Stimulated activated effector memory CD8-positive, alpha-beta T cell treated with anti-CD3 and anti-CD28 coated beads, Interleukin-12 subunit alpha, Interleukin-12 subunit beta, amount 100 ng/mL, for 72 hours (primary cell): Measurements from ENCODE around the gene KHDC4.

ENCODE experiments used
- ATAC-seq: fragments of 150-1000 bp; cut with Tn5 transposase; 2 replicates; pipeline ENCODE4 v1.10.0; 2021
- DNase-seq, 2 donors: peaks; one replicate each; pipeline ENCODE4 v3.0.0; 2021 to 2022; ENCODE audit warnings: low spot score in 2 of 2
- H3K27ac Mint-ChIP-seq: one replicate; pipeline ENCODE4 v1.8.0; 2022; ENCODE audit warnings: mild to moderate bottlenecking, mixed read lengths
- H3K36me3 Mint-ChIP-seq: one replicate; pipeline ENCODE4 v1.8.0; 2022; ENCODE audit warnings: mild to moderate bottlenecking, mixed read lengths
- H3K4me1 Mint-ChIP-seq: one replicate; pipeline ENCODE4 v1.8.0; 2022; ENCODE audit warnings: mixed read lengths
- H3K4me3 Mint-ChIP-seq: one replicate; pipeline ENCODE4 v1.8.0; 2022; ENCODE audit warnings: mild to moderate bottlenecking, mixed read lengths
- H3K9me3 Mint-ChIP-seq: one replicate; pipeline ENCODE4 v1.8.0; 2022; ENCODE audit warnings: mixed read lengths

Gene KHDC4

DNA sequence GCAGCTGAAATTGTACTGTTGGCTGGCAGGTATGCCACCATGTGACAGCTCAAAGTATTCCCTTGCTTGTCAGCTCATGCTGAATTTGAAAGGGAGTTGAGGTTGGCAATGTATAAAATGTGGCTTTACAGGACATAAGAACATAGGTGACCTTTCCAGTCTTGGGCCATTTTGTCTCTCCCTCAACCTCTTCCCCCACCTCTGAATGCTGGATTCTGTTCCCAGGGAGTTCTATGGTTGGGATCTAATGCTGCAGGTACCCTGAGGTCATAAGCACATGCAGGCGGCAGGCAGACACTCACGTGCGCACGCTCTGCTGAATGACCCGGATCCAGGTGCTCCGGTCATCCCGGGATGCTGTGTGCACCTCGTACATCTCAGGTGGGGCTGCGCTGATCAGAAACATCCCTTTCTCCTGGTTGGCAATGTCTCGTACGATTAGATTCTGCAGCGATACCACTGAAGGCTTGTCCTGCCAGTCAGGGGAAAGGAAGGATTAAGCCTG is 23.2 kb upstream of the KHDC4 start:
- no peak overlapping the region for H3K4me3 Mint-ChIP-seq
- DNase-seq, result no peak
- H3K27ac Mint-ChIP-seq, result peak overlapping the region; percentile 78
- H3K36me3 Mint-ChIP-seq, result peaks cover 100% of the 10 kb centered on the region
- H3K9me3 Mint-ChIP-seq, result no peaks in the 10 kb centered on the region
- no peak for ATAC-seq
- peaks cover 25% of the 10 kb centered on the region for H3K4me1 Mint-ChIP-seq

DNA sequence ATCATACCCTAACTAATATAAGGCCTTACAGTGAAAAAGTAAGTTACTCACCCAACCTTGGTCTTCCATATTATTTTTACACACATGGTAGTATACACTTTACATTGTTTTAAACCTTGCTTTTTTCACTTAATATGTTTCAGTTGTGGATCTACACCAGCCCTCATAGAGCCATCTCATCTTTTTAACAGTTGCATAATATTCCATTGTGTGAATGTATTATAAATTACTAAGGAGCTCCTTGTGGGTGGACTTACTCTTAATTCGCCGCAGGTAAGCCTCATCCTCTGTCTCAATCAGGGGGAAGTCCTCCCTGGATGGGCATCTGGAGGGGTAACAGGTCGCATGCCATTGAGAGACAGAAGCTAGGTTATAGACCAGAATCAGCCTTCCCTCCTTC is 20.4 kb upstream of the KHDC4 start:
- Mint-ChIP-seq H3K9me3 (no peaks in the 10 kb centered on the region), H3K4me3 (no peak overlapping the region), H3K36me3 (peaks cover 100% of the 10 kb centered on the region), H3K4me1 (peaks cover 11% of the 10 kb centered on the region), H3K27ac (peak overlapping the region; percentile 10)
- DNase-seq (no peak), ATAC-seq (no peak)

DNA sequence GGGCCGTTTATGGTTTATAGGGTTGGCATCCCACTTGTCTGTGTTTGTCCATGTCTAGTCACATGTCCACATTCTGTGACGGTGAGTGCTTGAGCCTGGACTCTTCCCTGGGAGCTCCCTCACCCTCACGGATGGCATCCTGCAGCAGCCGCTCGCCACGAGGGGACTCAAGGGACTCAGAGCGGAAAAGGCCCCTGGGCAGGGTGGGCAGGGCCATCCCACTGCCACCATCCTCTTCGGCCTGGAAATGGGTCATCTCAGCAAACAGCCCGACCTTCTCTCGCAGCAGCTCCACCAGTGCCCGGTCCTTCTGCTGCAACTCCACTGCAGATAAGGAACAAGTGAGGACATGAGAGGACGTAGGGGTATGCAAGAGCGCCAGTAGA is 18.3 kb upstream of the KHDC4 start:
- no peak overlapping the region for H3K4me3 Mint-ChIP-seq
- H3K4me1 Mint-ChIP-seq, result peaks cover 16% of the 10 kb centered on the region
- DNase-seq (no peak), ATAC-seq (no peak)
- H3K9me3 Mint-ChIP-seq, result no peaks in the 10 kb centered on the region
- H3K27ac Mint-ChIP-seq, result peak overlapping the region; percentile 74
- H3K36me3 Mint-ChIP-seq, result peaks cover 100% of the 10 kb centered on the region

DNA sequence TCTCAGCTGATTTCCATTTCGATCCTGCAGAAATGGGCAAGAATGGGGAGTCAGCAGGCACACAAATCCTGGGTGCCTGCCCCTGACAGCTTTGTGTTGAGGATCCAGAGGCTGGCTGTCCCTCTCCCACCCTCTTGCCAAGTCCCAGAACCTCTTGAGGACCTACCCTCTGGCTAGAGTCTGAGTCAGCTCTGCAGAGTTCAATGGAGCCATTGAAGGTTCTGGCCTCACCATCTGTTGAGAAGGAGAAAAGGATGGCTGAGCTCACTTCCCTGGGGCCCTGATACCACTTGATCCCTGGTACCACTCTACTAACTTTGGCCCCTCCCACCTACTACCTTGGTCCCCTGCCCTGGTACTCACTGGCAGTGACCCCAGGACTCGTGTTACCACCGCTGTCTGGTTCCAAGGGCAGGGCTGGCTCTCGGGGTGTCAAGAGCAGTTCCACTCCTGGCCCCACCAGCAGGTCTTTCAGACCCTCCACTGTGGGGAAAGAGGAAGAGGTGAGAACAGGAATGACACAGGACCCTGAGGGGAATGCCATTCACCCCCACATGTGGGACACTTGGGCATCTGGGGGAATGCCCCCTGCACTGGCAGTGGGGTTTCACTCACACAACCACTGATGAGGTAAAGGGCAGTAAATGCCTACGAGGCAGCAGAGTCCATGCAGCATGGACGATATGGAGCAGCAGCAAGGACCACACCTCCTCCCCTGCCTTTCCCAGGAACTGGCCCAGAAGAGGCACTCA is 17.7 kb upstream of the KHDC4 start:
- Mint-ChIP-seq H3K27ac (peak overlapping the region; percentile 74), H3K36me3 (peaks cover 100% of the 10 kb centered on the region), H3K4me3 (no peak overlapping the region), H3K9me3 (no peaks in the 10 kb centered on the region), H3K4me1 (peaks cover 22% of the 10 kb centered on the region)
- no peak for DNase-seq
- peak; percentile 26 for ATAC-seq

DNA sequence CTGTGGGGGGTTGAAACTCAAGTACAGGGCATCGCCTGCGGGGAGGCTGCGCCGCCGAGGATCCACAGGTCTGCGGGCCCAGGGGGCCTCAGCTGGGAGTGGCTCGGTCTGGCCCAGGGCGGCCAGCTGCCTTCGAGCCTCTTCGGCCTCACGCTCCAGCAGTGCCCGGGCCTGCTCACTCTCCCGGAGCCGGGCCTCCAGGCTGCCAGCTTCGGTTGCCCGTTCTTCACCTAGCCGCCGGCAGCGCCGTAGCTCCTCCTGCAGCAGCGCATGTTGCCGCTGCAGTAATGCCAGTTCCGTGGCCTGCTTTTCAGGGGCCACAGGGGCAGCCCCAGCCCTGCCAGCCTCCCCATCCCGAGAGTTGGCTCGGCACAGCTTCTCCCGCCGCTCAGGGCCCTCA is 16.6 kb upstream of the KHDC4 start:
- H3K4me1 Mint-ChIP-seq, result peaks cover 33% of the 10 kb centered on the region
- no peak for DNase-seq
- no peak overlapping the region for H3K4me3 Mint-ChIP-seq
- H3K27ac Mint-ChIP-seq, result peak overlapping the region; percentile 74
- H3K9me3 Mint-ChIP-seq, result no peaks in the 10 kb centered on the region
- ATAC-seq, result no peak
- peaks cover 100% of the 10 kb centered on the region for H3K36me3 Mint-ChIP-seq

DNA sequence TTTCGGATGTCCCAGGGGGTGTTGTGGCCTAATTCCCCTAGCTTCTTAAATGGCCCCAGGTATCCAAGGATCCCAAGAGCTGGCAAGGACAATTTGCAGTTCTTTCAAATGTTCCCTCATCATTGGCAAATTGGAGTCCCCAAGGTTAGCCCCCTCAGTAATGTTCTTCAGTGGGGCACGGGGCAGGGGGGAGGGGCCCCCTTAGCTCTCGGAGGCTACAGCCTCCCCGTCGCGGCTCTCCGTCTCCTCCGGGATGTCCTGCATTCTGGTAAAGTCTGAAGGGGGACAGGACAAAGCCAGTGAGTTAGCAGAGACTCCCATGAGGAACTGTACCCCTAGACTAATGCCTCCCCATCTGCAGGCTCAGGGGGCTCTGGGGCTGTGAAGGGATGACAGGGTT is 13.5 kb upstream of the KHDC4 start:
- Mint-ChIP-seq H3K4me3 (peak overlapping the region; percentile 55), H3K9me3 (no peaks in the 10 kb centered on the region), H3K27ac (peak overlapping the region; percentile 90), H3K36me3 (peaks cover 87% of the 10 kb centered on the region), H3K4me1 (peaks cover 47% of the 10 kb centered on the region)
- DNase-seq (no peak), ATAC-seq (no peak)

DNA sequence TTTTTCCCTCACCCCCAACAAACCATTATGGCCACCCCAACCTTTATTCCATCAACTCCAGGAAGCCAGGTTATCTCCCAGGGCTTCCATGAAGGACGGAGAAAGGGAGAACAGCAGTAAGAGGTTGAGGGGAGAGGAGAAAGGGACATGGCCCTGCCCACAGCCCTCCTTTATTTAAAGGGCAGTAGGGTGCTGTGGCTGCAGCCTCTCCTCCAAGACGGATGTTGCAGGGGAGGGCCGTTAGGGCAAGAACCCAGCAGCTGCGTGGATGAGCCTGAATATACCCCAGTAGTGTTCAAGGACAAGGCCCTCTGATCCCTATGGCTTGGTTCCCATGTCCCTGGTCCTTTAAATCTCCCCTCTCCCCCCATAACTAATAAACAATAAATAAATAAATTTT is 13.1 kb upstream of the KHDC4 start:
- Mint-ChIP-seq H3K36me3 (peaks cover 87% of the 10 kb centered on the region), H3K9me3 (no peaks in the 10 kb centered on the region), H3K27ac (peak overlapping the region; percentile 90), H3K4me1 (peaks cover 46% of the 10 kb centered on the region), H3K4me3 (peak overlapping the region; percentile 55)
- no peak for DNase-seq
- ATAC-seq, result no peak

DNA sequence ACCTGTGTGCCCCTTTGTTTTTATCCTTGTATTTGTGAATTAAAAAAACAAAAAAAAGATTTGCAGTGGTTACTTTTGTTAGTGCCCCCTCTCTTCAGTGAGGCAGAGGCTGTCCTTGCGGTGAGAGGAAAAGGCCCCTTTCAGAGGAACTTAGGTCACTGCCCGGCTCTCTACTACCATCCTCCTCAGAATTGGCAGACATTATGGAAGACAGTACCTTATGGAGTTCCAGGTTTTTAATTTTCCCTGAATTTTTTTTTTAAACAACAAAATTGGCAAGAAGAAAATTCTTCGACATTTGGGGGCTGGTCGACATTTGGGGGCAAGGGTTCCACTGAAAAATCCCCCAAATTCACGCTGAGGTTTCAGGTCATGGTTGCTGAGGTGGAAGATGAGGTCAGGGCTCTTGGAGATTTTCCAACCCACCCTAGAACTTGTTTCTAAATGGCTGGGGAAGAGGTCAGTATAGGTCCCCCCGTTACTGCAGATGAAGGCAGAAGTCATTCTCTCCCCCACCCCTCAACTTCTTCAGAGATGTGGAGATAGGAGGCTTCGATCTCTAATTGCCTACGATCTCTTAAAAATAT is 12.5 kb upstream of the KHDC4 start:
- ATAC-seq, result peak; percentile 31
- H3K36me3 Mint-ChIP-seq, result peaks cover 87% of the 10 kb centered on the region
- no peak for DNase-seq
- H3K27ac Mint-ChIP-seq, result peak overlapping the region; percentile 90
- no peaks in the 10 kb centered on the region for H3K9me3 Mint-ChIP-seq
- H3K4me1 Mint-ChIP-seq, result peaks cover 50% of the 10 kb centered on the region
- peak overlapping the region; percentile 55 for H3K4me3 Mint-ChIP-seq

DNA sequence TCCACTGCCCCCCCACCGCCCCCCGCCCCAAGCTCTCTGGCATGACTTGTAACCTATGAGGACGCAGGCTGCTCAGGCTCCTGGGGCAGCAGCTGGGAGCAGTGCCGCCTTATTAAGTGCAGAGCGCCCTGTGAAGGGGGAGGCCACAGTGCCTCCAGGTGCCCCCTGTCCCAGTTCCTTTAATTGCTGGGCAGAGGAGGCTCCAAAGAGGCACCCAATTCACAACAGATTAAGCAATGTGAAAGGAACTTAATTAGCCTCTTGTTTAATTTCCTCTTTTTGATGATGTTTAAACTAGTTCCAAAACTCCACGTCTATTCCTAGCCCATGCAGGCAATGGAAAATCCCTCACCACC is 10.2 kb upstream of the KHDC4 start:
- Mint-ChIP-seq H3K4me3 (peak overlapping the region; percentile 17), H3K27ac (peak overlapping the region; percentile 90), H3K4me1 (peaks cover 64% of the 10 kb centered on the region), H3K36me3 (peaks cover 74% of the 10 kb centered on the region), H3K9me3 (no peaks in the 10 kb centered on the region)
- DNase-seq, result no peak
- ATAC-seq, result no peak

DNA sequence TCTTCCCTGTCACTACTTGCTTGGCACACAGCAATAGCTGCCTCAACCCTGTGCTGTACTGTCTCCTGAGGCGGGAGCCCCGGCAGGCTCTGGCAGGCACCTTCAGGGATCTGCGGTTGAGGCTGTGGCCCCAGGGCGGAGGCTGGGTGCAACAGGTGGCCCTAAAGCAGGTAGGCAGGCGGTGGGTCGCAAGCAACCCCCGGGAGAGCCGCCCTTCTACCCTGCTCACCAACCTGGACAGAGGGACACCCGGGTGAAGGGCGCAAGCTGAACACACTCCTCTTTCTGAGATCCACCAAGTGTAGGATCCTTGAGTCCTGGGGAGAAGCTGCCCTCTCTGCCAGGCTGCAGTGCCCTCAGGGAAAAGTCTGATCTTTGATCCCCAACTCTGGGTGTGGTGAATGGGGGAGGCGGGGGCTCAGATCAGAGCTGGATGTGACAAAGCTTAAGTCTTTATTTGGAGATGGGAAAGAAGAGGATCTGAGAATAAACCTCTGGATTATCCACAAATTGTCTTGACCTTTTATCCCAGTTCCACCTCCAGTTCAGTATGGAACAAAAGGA is 8.4 kb upstream of the KHDC4 start:
- Mint-ChIP-seq H3K9me3 (no peaks in the 10 kb centered on the region), H3K4me1 (peaks cover 67% of the 10 kb centered on the region), H3K36me3 (peaks cover 56% of the 10 kb centered on the region), H3K27ac (peak overlapping the region; percentile 79), H3K4me3 (no peak overlapping the region)
- ATAC-seq (no peak), DNase-seq (no peak)

DNA sequence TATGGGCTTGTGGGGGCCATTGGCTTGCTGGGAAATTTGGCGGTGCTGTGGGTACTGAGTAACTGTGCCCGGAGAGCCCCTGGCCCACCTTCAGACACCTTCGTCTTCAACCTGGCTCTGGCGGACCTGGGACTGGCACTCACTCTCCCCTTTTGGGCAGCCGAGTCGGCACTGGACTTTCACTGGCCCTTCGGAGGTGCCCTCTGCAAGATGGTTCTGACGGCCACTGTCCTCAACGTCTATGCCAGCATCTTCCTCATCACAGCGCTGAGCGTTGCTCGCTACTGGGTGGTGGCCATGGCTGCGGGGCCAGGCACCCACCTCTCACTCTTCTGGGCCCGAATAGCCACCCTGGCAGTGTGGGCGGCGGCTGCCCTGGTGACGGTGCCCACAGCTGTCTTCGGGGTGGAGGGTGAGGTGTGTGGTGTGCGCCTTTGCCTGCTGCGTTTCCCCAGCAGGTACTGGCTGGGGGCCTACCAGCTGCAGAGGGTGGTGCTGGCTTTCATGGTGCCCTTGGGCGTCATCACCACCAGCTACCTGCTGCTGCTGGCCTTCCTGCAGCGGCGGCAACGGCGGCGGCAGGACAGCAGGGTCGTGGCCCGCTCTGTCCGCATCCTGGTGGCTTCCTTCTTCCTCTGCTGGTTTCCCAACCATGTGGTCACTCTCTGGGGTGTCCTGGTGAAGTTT is 7.8 kb upstream of the KHDC4 start:
- peak overlapping the region; percentile 79 for H3K27ac Mint-ChIP-seq
- H3K9me3 Mint-ChIP-seq, result no peaks in the 10 kb centered on the region
- ATAC-seq, result no peak
- H3K4me1 Mint-ChIP-seq, result peaks cover 60% of the 10 kb centered on the region
- no peak overlapping the region for H3K4me3 Mint-ChIP-seq
- H3K36me3 Mint-ChIP-seq, result peaks cover 49% of the 10 kb centered on the region
- DNase-seq, result no peak

DNA sequence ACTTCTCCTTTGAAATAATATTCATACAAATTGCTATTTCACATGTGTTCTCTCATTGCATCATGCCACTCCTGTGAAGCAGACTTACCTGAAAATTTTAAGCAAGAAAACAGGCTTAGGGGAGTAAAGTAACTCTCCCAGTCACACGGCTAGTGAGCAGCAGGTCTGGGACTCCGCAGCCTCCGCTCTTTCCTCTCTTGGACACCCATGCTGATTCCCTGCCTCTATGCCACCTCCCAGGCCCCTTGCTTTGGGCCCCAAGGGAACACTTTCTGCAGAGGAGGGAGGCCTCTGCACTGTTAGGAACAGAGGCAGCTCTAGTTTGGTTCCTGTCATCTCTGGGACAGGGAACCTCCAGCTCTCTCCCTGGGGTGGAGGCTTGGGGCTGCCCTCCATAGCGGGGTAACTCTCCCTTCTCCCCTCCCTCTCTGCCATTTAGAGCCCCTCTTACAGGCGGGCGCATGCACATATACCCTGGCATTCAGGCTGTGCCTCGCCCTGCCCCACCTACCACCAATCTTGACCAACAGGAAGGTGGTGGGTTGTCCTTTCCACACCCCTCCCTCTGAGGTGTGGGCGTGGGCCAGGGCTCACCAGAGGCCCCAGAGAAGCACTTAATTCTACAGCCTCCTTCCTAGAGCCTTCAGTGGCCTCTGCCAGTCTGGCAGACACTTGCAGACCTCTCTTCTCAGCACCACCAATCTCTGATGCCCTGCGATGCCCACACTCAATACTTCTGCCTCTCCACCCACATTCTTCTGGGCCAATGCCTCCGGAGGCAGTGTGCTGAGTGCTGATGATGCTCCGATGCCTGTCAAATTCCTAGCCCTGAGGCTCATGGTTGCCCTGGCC is 7.0 kb upstream of the KHDC4 start, which contains the start of gene RXFP4:
TSS of gene RXFP4 (plus strand) at position 646 of the 852 bp plus-strand sequence. CDS start at position 718, 72 bp downstream.
- ATAC-seq (no peak), DNase-seq (peak in 1 of 2 donors; percentile 60)
- no peaks in the 10 kb centered on the region for H3K9me3 Mint-ChIP-seq
- H3K4me1 Mint-ChIP-seq, result peaks cover 52% of the 10 kb centered on the region
- H3K27ac Mint-ChIP-seq, result peak within 1 kb of the TSS; percentile 79
- H3K4me3 Mint-ChIP-seq, result no peak within 1 kb of the TSS
- peaks cover 42% of the 10 kb centered on the region for H3K36me3 Mint-ChIP-seq

DNA sequence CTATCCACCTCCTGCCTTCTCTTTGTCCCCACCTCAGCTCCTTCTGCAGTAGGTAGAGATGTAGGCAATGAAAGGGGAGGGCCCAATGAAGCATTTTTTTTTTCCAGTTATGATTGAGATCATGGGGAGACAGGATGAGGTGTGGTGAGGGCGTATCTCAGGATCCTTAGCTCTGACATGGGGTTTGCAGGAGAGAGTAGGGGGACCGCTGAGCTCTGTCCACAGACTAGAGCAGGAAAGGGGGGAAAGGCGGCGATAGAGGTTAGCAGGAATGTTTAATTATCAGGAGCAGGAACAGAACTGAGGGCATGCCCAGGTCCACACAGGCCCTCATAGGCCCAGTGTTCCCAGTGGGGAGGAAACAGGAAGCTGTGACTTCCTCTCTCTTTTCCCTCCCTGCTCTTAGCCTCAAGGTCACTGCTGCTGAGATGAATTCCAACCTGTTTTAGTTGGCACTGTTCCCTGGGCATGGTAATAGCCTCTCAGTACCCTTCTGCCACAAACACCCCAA is 6.3 kb upstream of the KHDC4 start:
- Mint-ChIP-seq H3K4me3 (no peak overlapping the region), H3K27ac (peak overlapping the region; percentile 79), H3K9me3 (no peaks in the 10 kb centered on the region), H3K36me3 (peaks cover 35% of the 10 kb centered on the region), H3K4me1 (peaks cover 46% of the 10 kb centered on the region)
- DNase-seq (no peak), ATAC-seq (peak; percentile 35)

DNA sequence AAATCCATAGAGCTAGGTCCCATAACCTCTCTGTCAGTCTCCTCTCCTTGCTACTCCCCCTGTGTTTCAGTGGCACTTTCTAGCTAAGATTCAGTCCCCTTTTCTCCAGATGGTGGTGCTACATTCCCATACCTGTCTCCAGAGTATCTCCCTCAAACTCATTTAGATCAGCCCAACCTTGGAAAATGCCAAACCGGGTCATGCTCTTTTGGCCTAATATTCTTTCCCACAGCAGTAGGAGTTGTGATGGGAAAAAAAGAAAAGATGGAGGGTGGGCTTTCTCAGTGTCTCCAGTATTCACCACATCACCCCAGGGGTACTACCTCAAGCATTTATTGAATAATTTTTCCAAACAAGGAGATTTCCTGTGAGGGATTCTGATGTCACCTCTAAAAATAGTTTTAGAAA is 4.0 kb upstream of the KHDC4 start:
- DNase-seq (peak in 1 of 2 donors; percentile 60), ATAC-seq (no peak)
- Mint-ChIP-seq H3K27ac (no peak overlapping the region), H3K4me3 (no peak overlapping the region), H3K4me1 (peaks cover 35% of the 10 kb centered on the region), H3K9me3 (no peaks in the 10 kb centered on the region), H3K36me3 (peaks cover 25% of the 10 kb centered on the region)
